H1 (cell line): Measurements from ENCODE around the gene FUT2. TPM values are rescaled to one million over a fixed set of nuclear protein-coding genes. Genes with fewer than 3 reads are reported as not detected.
A peak's percentile ranks its signal among the peaks of the same experiment; 100 is the strongest.

Experiments
- CTCF ChIA-PET: fragments of 300-600 bp; sonication (Branson Sonifier 250); formaldehyde crosslinking; loops from one replicate; lab custom pipeline; 2021; ENCODE audit not compliant: partially characterized antibody; lab: Charles Lee
- POLR2A ChIA-PET: fragments of 300-600 bp; sonication (Branson Sonifier 250); formaldehyde crosslinking; loops from one replicate; lab custom pipeline; 2021; ENCODE audit warnings: inconsistent platforms; ENCODE audit not compliant: partially characterized antibody; lab: Charles Lee
- DNase-seq, 2 experiments: peaks; one replicate each; pipeline versions ENCODE4 v3.0.0 to v3.0.0-alpha.2; 2010 to 2022; ENCODE audit warnings: low spot score in 2 of 2, low read depth in 1 of 2, mixed read lengths in 1 of 2
- FAIRE-seq: peaks from 2 replicates; lab custom pipeline; 2011; peaks lifted over from hg19 to GRCh38; lab: Jason Lieb, UNC
- H2AFZ ChIP-seq: 2 replicates; pipeline ENCODE4 v1.8.1; 2012; ENCODE audit warnings: low read length, inconsistent platforms
- H2AK5ac ChIP-seq: 2 replicates; pipeline ENCODE4 v1.6.1; 2013; ENCODE audit warnings: low read depth, low read length
- H2BK120ac ChIP-seq: replicated peaks from 2 replicates; pipeline ENCODE3; 2013; ENCODE audit warnings: low read depth, low read length, inconsistent platforms
- H2BK12ac ChIP-seq: 2 replicates; pipeline ENCODE4 v1.6.1; 2013; ENCODE audit warnings: low read depth, low read length
- H2BK15ac ChIP-seq: 2 replicates; pipeline ENCODE4 v1.6.1; 2013; ENCODE audit warnings: low read length
- H2BK20ac ChIP-seq: 2 replicates; pipeline ENCODE4 v1.6.1; 2013; ENCODE audit warnings: low read length
- H2BK5ac ChIP-seq: 2 replicates; pipeline ENCODE4 v1.6.1; 2013; ENCODE audit warnings: low read depth, low read length
- H3K14ac ChIP-seq: 2 replicates; pipeline ENCODE4 v1.6.1; 2013; ENCODE audit warnings: inconsistent platforms; ENCODE audit not compliant: insufficient read length
- H3K18ac ChIP-seq: 2 replicates; pipeline ENCODE4 v1.6.1; 2013; ENCODE audit warnings: low read length; ENCODE audit errors: extremely low read depth
- H3K23ac ChIP-seq: 2 replicates; pipeline ENCODE4 v1.6.1; 2013; ENCODE audit warnings: inconsistent platforms; ENCODE audit not compliant: insufficient read length
- H3K23me2 ChIP-seq: 2 replicates; pipeline ENCODE4 v1.6.1; 2013; ENCODE audit warnings: low read depth, low read length
- H3K27ac ChIP-seq: 2 replicates; pipeline ENCODE4 v1.6.1; 2011; ENCODE audit warnings: low read depth, low read length, inconsistent platforms
- H3K27me3 ChIP-seq, 4 experiments: replicated peaks in 1 of 4; 1 replicate in 1 of 4; 2 replicates in 3 of 4; pipeline versions ENCODE4 v1.6.1 to v1.8.1; 2011 to 2013; ENCODE audit warnings: low read length in 3 of 4, mild to moderate bottlenecking in 3 of 4, inconsistent platforms in 2 of 4, mixed read lengths in 2 of 4, moderate library complexity in 1 of 4; ENCODE audit not compliant: control insufficient read depth in 3 of 4, insufficient read depth in 3 of 4; ENCODE audit errors: extremely low read depth in 1 of 4
- H3K36me3 ChIP-seq, 4 experiments: 2 replicates each; pipeline versions ENCODE4 v1.6.1 to v1.8.1; 2011 to 2013; ENCODE audit warnings: mild to moderate bottlenecking in 4 of 4, low read length in 3 of 4, moderate library complexity in 2 of 4, control low read depth in 1 of 4, inconsistent platforms in 1 of 4; ENCODE audit not compliant: insufficient read depth in 4 of 4, control insufficient read depth in 2 of 4
- H3K4ac ChIP-seq: replicated peaks from 2 replicates; pipeline ENCODE3; 2013; ENCODE audit warnings: low read length, low read depth, mixed read lengths, inconsistent platforms; ENCODE audit not compliant: insufficient read length
- H3K4me1 ChIP-seq, 4 experiments: replicated peaks in 1 of 4; 1 replicate in 1 of 4; 2 replicates in 3 of 4; pipeline versions ENCODE4 v1.6.1 to v1.8.1; 2011 to 2013; ENCODE audit warnings: low read length in 3 of 4, inconsistent platforms in 2 of 4, mixed read lengths in 1 of 4; ENCODE audit not compliant: insufficient read depth in 4 of 4, control insufficient read depth in 3 of 4
- H3K4me2 ChIP-seq, 2 experiments: 2 replicates each; pipeline versions ENCODE4 v1.6.1 to v1.8.1; 2011 to 2013; ENCODE audit warnings: low read depth in 2 of 2, low read length in 2 of 2, control low read depth in 1 of 2, inconsistent platforms in 1 of 2, mild to moderate bottlenecking in 1 of 2; ENCODE audit not compliant: insufficient read depth in 1 of 2
- H3K4me3 ChIP-seq, 4 experiments: fragments of 200-600, 300-600 bp in 1 of 4; sonication (generic), shearing (Covaris generic), sonication (Bioruptor Twin) in 1 of 4; 2 replicates each; pipeline versions ENCODE4 v1.5.1 to v1.8.1; 2011 to 2016; ENCODE audit warnings: low read length in 4 of 4, low read depth in 3 of 4, control low read depth in 2 of 4, inconsistent platforms in 2 of 4, mild to moderate bottlenecking in 2 of 4, mixed read lengths in 1 of 4, moderate library complexity in 1 of 4; ENCODE audit not compliant: insufficient read depth in 2 of 4; ENCODE audit errors: extremely low read depth in 1 of 4
- H3K56ac ChIP-seq: replicated peaks from 2 replicates; pipeline ENCODE3; 2013; ENCODE audit warnings: low read depth, mild to moderate bottlenecking, mixed read lengths, low read length, inconsistent platforms; ENCODE audit not compliant: insufficient read length
- H3K79me1 ChIP-seq: 2 replicates; pipeline ENCODE4 v1.6.1; 2013; ENCODE audit warnings: low read depth, low read length, control low read depth
- H3K79me2 ChIP-seq, 2 experiments: 2 replicates each; pipeline versions ENCODE4 v1.6.1 to v1.8.1; 2012 to 2013; ENCODE audit warnings: low read length in 2 of 2, mild to moderate bottlenecking in 2 of 2, inconsistent platforms in 1 of 2; ENCODE audit not compliant: insufficient read depth in 2 of 2, control insufficient read depth in 1 of 2
- H3K9ac ChIP-seq, 4 experiments: replicated peaks in 1 of 4; 1 replicate in 1 of 4; 2 replicates in 3 of 4; pipeline versions ENCODE4 v1.6.1 to v1.8.1; 2011 to 2013; ENCODE audit warnings: low read depth in 3 of 4, low read length in 3 of 4, control low read depth in 2 of 4, mild to moderate bottlenecking in 2 of 4, moderate library complexity in 2 of 4, inconsistent platforms in 1 of 4; ENCODE audit errors: extremely low read depth in 1 of 4
- H3K9me3 ChIP-seq, 2 experiments: 2 replicates each; pipeline versions ENCODE4 v1.6.1 to v1.8.1; 2012 to 2013; ENCODE audit warnings: mild to moderate bottlenecking in 2 of 2, moderate library complexity in 2 of 2, control low read depth in 1 of 2, inconsistent platforms in 1 of 2, low read depth in 1 of 2, low read length in 1 of 2, mixed read lengths in 1 of 2; ENCODE audit not compliant: insufficient read depth in 2 of 2
- H4K20me1 ChIP-seq, 2 experiments: replicated peaks in 1 of 2; 2 replicates each; pipeline versions ENCODE3 to v1.8.1; 2011 to 2013; ENCODE audit warnings: inconsistent platforms in 2 of 2, low read length in 2 of 2, mild to moderate bottlenecking in 1 of 2; ENCODE audit not compliant: insufficient read depth in 2 of 2, control insufficient read depth in 1 of 2
- H4K5ac ChIP-seq: 2 replicates; pipeline ENCODE4 v1.6.1; 2013; ENCODE audit warnings: low read length, low read depth, mixed read lengths, inconsistent platforms; ENCODE audit not compliant: insufficient read length
- H4K8ac ChIP-seq: 2 replicates; pipeline ENCODE4 v1.8.0; 2013; ENCODE audit warnings: mild to moderate bottlenecking, moderate library complexity, low read length, inconsistent platforms; ENCODE audit not compliant: insufficient read depth; ENCODE audit errors: extremely low read depth
- H4K91ac ChIP-seq: replicated peaks from 2 replicates; pipeline ENCODE3; 2013; ENCODE audit warnings: low read length, mixed read lengths, inconsistent platforms; ENCODE audit not compliant: insufficient read length
- CTCF ChIP-seq, 3 experiments: IDR thresholded peaks; 1 replicate in 2 of 3; 2 replicates in 1 of 3; pipeline versions ENCODE4 v1.5.1 to v1.6.1; 2011; ENCODE audit warnings: low read length in 3 of 3, mild to moderate bottlenecking in 3 of 3, inconsistent platforms in 2 of 3, low read depth in 1 of 3, moderate library complexity in 1 of 3; ENCODE audit not compliant: insufficient read depth in 1 of 3; ENCODE audit errors: control extremely low read depth in 1 of 3
- EGR1 ChIP-seq: IDR thresholded peaks from 2 replicates; pipeline ENCODE4 v1.6.1; 2011; ENCODE audit warnings: low read depth, low read length, borderline replicate concordance
- JUN ChIP-seq: IDR thresholded peaks from 2 replicates; pipeline ENCODE4 v1.6.1; 2011; ENCODE audit warnings: low read depth, mild to moderate bottlenecking, improper control_type of control experiment, low read length
- RBBP5 ChIP-seq: IDR thresholded peaks from 2 replicates; pipeline ENCODE4 v1.7.1; 2012; ENCODE audit warnings: low read depth, mild to moderate bottlenecking, inconsistent platforms, low read length, moderate library complexity, borderline replicate concordance
- YY1 ChIP-seq: IDR thresholded peaks from 2 replicates; pipeline ENCODE4 v1.6.1; 2011; ENCODE audit warnings: low read depth, mild to moderate bottlenecking, low read length
- WGBS, 2 experiments: shearing (Covaris generic) in 1 of 2; methylation state at CpG; one replicate each; pipeline versions ENCODE4 v1.1.6 to v1.1.7; 2013 to 2015; ENCODE audit warnings: low lambda C conversion rate in 2 of 2, mixed read lengths in 2 of 2, inconsistent platforms in 1 of 2, low coverage in 1 of 2, missing lambda C conversion rate in 1 of 2; ENCODE audit not compliant: insufficient replicate concordance in 2 of 2, insufficient coverage in 1 of 2, insufficient read length in 1 of 2; ENCODE audit errors: extremely low coverage in 1 of 2, missing lambda C conversion rate in 1 of 2; 5-methylcytosine and 5-hydroxymethylcytosine counted together
- polyA plus RNA-seq, 7 experiments: library from polyadenylated mRNA; depleted of rRNA in 3 of 7; stranded (reverse) in 5 of 7; unstranded in 2 of 7; fragments of >200 nt in 5 of 7; fragments of 200-250 nt in 2 of 7; gene quantifications; 1 replicate in 5 of 7; 2 replicates in 1 of 7; 4 replicates in 1 of 7; pipeline versions ENCODE4 v1.2.1 to v1.2.3, GENCODE V29; 2011 to 2013; ENCODE audit warnings: missing spikeins in 2 of 7, mixed read lengths in 2 of 7
- total RNA-seq: library from RNA; stranded (reverse); fragmentation: NEBNext Ultra II Directional; extraction: Animal tissue kit (Norgen Biotek cat#: 25700); gene quantifications from 2 replicates; pipeline ENCODE4 v1.2.1, GENCODE V29; 2021
- TF ChIP-seq, protein P1 (sequence below): IDR thresholded peaks from 2 replicates; pipeline ENCODE4 v1.6.1; 2012; ENCODE audit warnings: inconsistent platforms

The FUT2 gene
- total and polyA plus RNA-seq, 2 of the 8 experiments (the other 6 are each of a cell fraction or from before 2014, with no cell fraction given), result 5.0 to 5.6 TPM

GRCh38 chr19:48716562-48717291 lies 21.0 kb downstream of the FUT2 start:
- CTCF ChIA-PET, result interaction anchor here (0.6 to 8.2 kb wide), 10 partner anchors 9 to 590 kb away, joined by 3 to 53 read pairs (median 5); partner anchors contain the start of genes CA11, FUT2 and HSD17B14

More at GRCh38 chr19:48716562-48717291, 21.0 kb downstream of the FUT2 start:
- H2BK5ac ChIP-seq, result no peak overlapping the region
- FAIRE-seq, result no peak
- no peak overlapping the region for H4K91ac ChIP-seq
- H3K4me3 ChIP-seq, result peak overlapping the region in 3 of 4 experiments; percentile 4 to 48 (median 27); a peak in 4 of 8 replicates
- no peak overlapping the region for H2BK120ac ChIP-seq
- H2AFZ ChIP-seq, result 0 out of 2 replicates have a peak overlapping the region, but pooled peaks have one; percentile 34
- peak overlapping the region; percentile 55; the same call in 1 of the 2 replicates for H3K18ac ChIP-seq
- no peaks in the 10 kb centered on the region for H4K20me1 ChIP-seq
- H2AK5ac ChIP-seq, result no peak overlapping the region; the same call in 1 of the 2 replicates
- DNase-seq, result peak in 1 of 2 experiments; percentile 68
- H3K27me3 ChIP-seq, result no peaks in the 10 kb centered on the region
- TF ChIP-seq YY1 (peak; percentile 48; the same call in 1 of the 2 replicates), EGR1 (peak; percentile 17; the same call in 1 of the 2 replicates), RBBP5 (0 out of 2 replicates have a peak, but pooled peaks have one; percentile 30), CTCF (IDR thresholded peaks at IDR 0.05; ENCODE audit: control extremely low read depth in 1 of 3, insufficient read depth in 1 of 3, low read depth in 1 of 3, low read length in 3 of 3) (no peak), JUN (no peak)
- TF ChIP-seq, protein P1, sequence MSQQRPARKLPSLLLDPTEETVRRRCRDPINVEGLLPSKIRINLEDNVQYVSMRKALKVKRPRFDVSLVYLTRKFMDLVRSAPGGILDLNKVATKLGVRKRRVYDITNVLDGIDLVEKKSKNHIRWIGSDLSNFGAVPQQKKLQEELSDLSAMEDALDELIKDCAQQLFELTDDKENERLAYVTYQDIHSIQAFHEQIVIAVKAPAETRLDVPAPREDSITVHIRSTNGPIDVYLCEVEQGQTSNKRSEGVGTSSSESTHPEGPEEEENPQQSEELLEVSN, result peak; percentile 56; the same call in 1 of the 2 replicates
- H3K14ac ChIP-seq, result no peak overlapping the region
- no peak overlapping the region for H2BK20ac ChIP-seq
- POLR2A ChIA-PET, result interaction anchor here (0.6 to 7.7 kb wide), 9 partner anchors 9 to 71 kb away, joined by 3 to 59 read pairs (median 3); partner anchors contain the start of genes CA11 and FUT2
- no peaks in the 10 kb centered on the region for H3K36me3 ChIP-seq
- H3K4me1 ChIP-seq, result peaks cover 0 to 31% (median 14%) of the 10 kb centered on the region in 4 experiments; a peak in 6 of 7 replicates
- H2BK12ac ChIP-seq, result 0 out of 2 replicates have a peak overlapping the region, but pooled peaks have one; percentile 43
- H3K27ac ChIP-seq, result no peak overlapping the region
- WGBS, 2 experiments, result 28% methylated on average over 13 of the region's 24 CpGs; no CpG with 5 or more reads in 1 of the 2 experiments
- no peak overlapping the region for H4K8ac ChIP-seq
- H3K79me1 ChIP-seq, result no peaks in the 10 kb centered on the region
- peak overlapping the region; percentile 44 for H4K5ac ChIP-seq
- H2BK15ac ChIP-seq, result no peak overlapping the region; the same call in 1 of the 2 replicates
- H3K9ac ChIP-seq, result peak overlapping the region in 1 of 4 experiments; percentile 7; a peak in 1 of 7 replicates
- H3K23me2 ChIP-seq, result peaks cover 21% of the 10 kb centered on the region; the same call in 1 of the 2 replicates
- no peaks in the 10 kb centered on the region for H3K79me2 ChIP-seq
- peak overlapping the region; percentile 52 to 78 for H3K4me2 ChIP-seq
- no peak overlapping the region for H3K23ac ChIP-seq
- H3K9me3 ChIP-seq, result no peaks in the 10 kb centered on the region
- H3K56ac ChIP-seq, result no peak overlapping the region
- no peak overlapping the region for H3K4ac ChIP-seq
